ENCODE measurements around the gene TMPRSS7. TPM values are rescaled to one million over a fixed set of nuclear protein-coding genes. Genes with fewer than 3 reads are reported as not detected.

Gene TMPRSS7
- total and polyA plus RNA-seq, 12 donors = not detected

DNA sequence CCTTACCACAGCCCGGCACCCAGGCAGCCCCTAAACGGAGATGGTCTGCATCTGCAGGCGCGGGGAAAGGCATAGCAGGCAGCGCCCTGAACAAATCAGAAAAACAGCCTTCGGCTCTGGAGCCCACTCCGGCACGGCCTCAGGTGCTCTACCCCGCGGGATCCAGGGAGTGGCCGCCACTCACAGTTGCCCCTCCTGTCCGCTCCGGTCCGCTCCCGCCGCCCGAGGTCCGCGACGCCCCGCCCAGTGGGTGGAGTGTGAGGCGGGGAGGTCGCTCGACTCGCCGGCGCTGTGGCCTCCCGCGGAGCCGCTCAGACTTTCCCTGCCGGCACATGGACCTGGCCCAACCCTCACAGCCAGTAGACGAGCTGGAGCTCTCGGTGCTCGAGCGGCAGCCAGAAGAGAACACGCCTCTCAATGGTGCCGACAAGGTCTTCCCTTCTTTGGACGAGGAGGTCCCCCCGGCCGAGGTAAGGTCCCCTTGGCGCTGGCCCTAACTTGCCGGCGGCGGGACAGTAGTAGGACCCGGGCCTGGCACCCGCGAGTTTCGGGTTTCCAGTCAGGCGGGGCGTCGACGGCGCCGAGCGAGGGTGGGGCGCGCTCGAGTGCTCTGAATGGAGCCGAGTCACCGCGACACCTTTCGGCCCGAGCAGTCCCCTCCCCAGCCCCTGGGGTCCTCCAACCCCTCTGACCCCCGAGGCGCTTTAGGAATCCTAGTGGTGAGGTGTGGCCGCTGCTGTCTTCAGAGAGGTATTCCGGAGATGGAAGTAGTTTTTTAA lies 51.7 kb downstream of the TMPRSS7 start, which contains the start of gene C3orf52:
Gene C3orf52 (plus strand): TSS at position 314 of the 779 bp plus-strand sequence. CDS start 19 bp downstream, at position 333.
- DNase-seq = peak; percentile 76 to 86 (median 82)
- H3K9me3 ChIP-seq (replicated peaks in 1 of 3) = no peaks in the 10 kb centered on the region
- peak within 1 kb of the TSS in 2 of 4 donors; percentile 69 to 75 for H3K4me3 ChIP-seq
- peaks cover 0 to 7% of the 10 kb centered on the region in 2 donors for H3K4me1 ChIP-seq (replicated peaks in 1 of 2)
- TF ChIP-seq, protein P1, sequence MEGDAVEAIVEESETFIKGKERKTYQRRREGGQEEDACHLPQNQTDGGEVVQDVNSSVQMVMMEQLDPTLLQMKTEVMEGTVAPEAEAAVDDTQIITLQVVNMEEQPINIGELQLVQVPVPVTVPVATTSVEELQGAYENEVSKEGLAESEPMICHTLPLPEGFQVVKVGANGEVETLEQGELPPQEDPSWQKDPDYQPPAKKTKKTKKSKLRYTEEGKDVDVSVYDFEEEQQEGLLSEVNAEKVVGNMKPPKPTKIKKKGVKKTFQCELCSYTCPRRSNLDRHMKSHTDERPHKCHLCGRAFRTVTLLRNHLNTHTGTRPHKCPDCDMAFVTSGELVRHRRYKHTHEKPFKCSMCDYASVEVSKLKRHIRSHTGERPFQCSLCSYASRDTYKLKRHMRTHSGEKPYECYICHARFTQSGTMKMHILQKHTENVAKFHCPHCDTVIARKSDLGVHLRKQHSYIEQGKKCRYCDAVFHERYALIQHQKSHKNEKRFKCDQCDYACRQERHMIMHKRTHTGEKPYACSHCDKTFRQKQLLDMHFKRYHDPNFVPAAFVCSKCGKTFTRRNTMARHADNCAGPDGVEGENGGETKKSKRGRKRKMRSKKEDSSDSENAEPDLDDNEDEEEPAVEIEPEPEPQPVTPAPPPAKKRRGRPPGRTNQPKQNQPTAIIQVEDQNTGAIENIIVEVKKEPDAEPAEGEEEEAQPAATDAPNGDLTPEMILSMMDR (IDR thresholded peaks at IDR 0.05) = peak in 1 of 6 experiments; percentile 8
- TF ChIP-seq POLR2A (IDR thresholded peaks at IDR 0.05) = peak in 1 of 2 donors; percentile 48
- no peaks in the 10 kb centered on the region for H3K27me3 ChIP-seq
- H3K27ac ChIP-seq = peak within 1 kb of the TSS in 1 of 5 donors; percentile 83
- no peaks in the 10 kb centered on the region for H3K36me3 ChIP-seq (replicated peaks in 1 of 2)
- WGBS, 4 donors = 0 to 2% (median 1%) methylated on average over 6 to 67 of the region's 67 CpGs
- intact Hi-C loops (cut with DNase I) = no loop called here

DNA sequence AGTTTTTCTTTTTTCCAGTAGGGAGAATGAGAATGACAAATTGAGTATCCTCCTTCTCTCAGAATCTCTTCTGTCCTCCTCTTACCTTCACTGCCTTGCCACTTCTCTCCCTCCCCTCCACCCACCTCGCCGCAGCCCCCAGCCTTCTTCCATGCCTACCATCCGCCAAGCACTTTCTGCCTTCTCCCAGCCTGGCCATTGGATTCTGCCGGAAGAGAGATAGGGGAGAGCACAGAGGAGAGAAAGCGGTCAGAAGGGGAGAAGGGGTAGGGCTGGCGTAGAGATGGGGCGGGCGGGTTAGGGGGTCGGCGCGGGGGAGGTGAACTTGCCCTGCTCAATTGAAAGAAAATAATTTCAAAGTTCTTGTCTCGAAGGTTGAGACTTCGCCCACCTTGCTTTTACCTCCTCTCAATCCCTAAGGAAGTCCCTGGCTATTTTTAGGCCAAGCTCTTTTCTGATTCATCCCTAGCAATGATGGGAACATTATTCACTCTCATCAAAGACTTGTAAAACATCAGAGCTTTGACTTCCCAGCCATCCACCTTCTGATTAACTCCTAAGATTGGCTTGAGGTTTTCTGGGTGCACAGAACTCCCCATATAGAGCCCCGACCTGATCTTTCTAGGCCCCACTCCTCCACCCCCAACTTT lies 52.5 kb downstream of the TMPRSS7 start:
- Histone ChIP-seq H3K9me3 (replicated peaks in 1 of 3) (no peaks in the 10 kb centered on the region), H3K27me3 (no peaks in the 10 kb centered on the region), H3K36me3 (replicated peaks in 1 of 2) (no peaks in the 10 kb centered on the region), H3K4me1 (replicated peaks in 1 of 2) (peaks cover 0 to 7% of the 10 kb centered on the region in 2 donors), H3K27ac (peak overlapping the region in 1 of 5 donors; percentile 83), H3K4me3 (peak overlapping the region in 2 of 4 donors; percentile 69 to 75)
- no peak for TF ChIP-seq POLR2A (IDR thresholded peaks at IDR 0.05)
- TF ChIP-seq, protein P1 (IDR thresholded peaks at IDR 0.05) = peak in 1 of 6 experiments; percentile 0
- WGBS, 4 donors = 19 to 29% (median 28%) methylated on average over 14 of the region's 14 CpGs
- no peak for DNase-seq
- intact Hi-C loops (cut with DNase I) = no loop called here

DNA sequence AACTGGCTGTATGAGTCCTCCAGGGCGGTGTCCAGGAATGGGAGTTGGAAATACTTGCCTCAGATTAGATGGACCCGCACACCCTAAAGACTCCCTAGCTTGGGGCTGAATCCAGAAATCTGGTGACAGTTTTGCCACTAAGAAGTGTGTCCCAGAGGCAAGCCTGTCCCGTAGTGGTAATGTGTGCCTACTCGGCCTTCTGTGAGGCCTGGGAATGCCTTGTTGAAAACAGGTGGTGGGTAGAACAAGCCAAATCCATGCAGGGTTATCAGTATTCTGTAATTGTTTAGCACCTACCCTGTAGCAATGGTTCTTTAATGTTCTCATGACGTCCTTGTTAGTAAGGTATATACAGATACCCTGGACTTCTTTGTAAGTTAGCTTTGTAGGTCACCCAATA lies 53.2 kb downstream of the TMPRSS7 start:
- Histone ChIP-seq H3K9me3 (replicated peaks in 1 of 3) (no peaks in the 10 kb centered on the region), H3K27ac (no peak overlapping the region), H3K27me3 (no peaks in the 10 kb centered on the region), H3K36me3 (replicated peaks in 1 of 2) (no peaks in the 10 kb centered on the region), H3K4me3 (no peak overlapping the region), H3K4me1 (replicated peaks in 1 of 2) (peaks cover under 1 to 7% of the 10 kb centered on the region in 2 donors)
- DNase-seq = no peak
- TF ChIP-seq, protein P1 (IDR thresholded peaks at IDR 0.05) = no peak
- no peak for TF ChIP-seq POLR2A (IDR thresholded peaks at IDR 0.05)
- 86 to 98% (median 91%) methylated on average over 5 of the region's 5 CpGs for WGBS, 4 donors
- intact Hi-C loops (cut with DNase I) = no loop called here

DNA sequence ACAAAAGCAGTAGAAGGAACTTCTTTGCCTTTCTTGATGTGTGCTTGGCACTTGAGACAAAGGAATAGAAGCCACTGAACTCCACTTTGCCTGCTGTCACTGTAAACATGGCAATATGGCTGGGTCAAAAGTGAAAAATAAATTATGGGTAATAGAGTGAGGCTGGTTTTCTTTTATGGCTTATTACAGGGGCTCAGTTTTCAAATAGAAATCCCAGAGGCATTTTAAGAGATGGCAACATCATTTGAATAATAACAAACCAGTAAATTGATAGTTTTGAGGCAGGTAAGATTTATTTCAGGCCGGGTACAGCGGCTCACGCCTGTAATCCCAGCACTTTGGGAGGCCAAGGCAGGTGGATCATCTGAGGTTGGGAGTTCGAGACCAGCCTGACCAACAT lies 54.4 kb downstream of the TMPRSS7 start:
- no peak for TF ChIP-seq POLR2A (IDR thresholded peaks at IDR 0.05)
- TF ChIP-seq, protein P1 (IDR thresholded peaks at IDR 0.05) = no peak
- peaks cover 6 to 7% of the 10 kb centered on the region in 2 donors for H3K4me1 ChIP-seq (replicated peaks in 1 of 2)
- no peak overlapping the region for H3K4me3 ChIP-seq
- H3K9me3 ChIP-seq (replicated peaks in 1 of 3) = no peaks in the 10 kb centered on the region
- intact Hi-C loops (cut with DNase I) = no loop called here
- no peak for DNase-seq
- H3K36me3 ChIP-seq (replicated peaks in 1 of 2) = no peaks in the 10 kb centered on the region
- WGBS, 4 donors = 72 to 87% (median 74%) methylated on average over 4 of the region's 4 CpGs
- H3K27me3 ChIP-seq = no peaks in the 10 kb centered on the region
- H3K27ac ChIP-seq = no peak overlapping the region
